PC-9 (cell line): ENCODE measurements around the gene CEACAM21. TPM values are rescaled to one million over a fixed set of nuclear protein-coding genes. Genes with fewer than 3 reads are reported as not detected.

Source experiments
- BruUV-seq: library from RNA; stranded (reverse); fragments of 400-500 nt; replicated peaks from 2 replicates; lab custom pipeline; 2021; lab: Mats Ljungman, UMichigan
- CTCF ChIA-PET: fragments of 300-600 bp; sonication (Branson Sonifier 250); formaldehyde crosslinking; loops from one replicate; lab custom pipeline; 2022; ENCODE audit warnings: antibody characterized with exemption; lab: Charles Lee
- POLR2A ChIA-PET: fragments of 300-600 bp; sonication (Branson Sonifier 250); formaldehyde crosslinking; loops from one replicate; lab custom pipeline; 2022; ENCODE audit warnings: antibody characterized with exemption; ENCODE audit not compliant: unreplicated experiment; lab: Charles Lee
- DNase-seq, 2 experiments: peaks; one replicate each; pipeline versions ENCODE4 v3.0.0 to v3.0.0-alpha.2; 2015 to 2022; ENCODE audit warnings: mixed read lengths in 1 of 2
- H2AFZ ChIP-seq: fragments of 200-600 bp; sonication (generic); 2 replicates; pipeline ENCODE4 v1.8.1; 2017; ENCODE audit warnings: antibody characterized with exemption
- H3F3A ChIP-seq: fragments of 200-600 bp; sonication (generic); 2 replicates; pipeline ENCODE4 v1.8.1; 2017; ENCODE audit warnings: antibody characterized with exemption, mild to moderate bottlenecking, low read depth; ENCODE audit not compliant: insufficient read depth
- H3K27ac ChIP-seq: fragments of 200-600 bp; sonication (generic); 2 replicates; pipeline ENCODE4 v1.6.1; 2016; ENCODE audit warnings: mixed run types
- H3K27me3 ChIP-seq: fragments of 200-600 bp; sonication (generic); 2 replicates; pipeline ENCODE4 v1.6.1; 2016; ENCODE audit warnings: low read depth, mixed run types; ENCODE audit not compliant: insufficient read depth
- H3K36me3 ChIP-seq: fragments of 200-600 bp; sonication (generic); 2 replicates; pipeline ENCODE4 v1.6.1; 2016; ENCODE audit warnings: low read depth, mixed run types
- H3K4me1 ChIP-seq: fragments of 200-600 bp; sonication (generic); replicated peaks from 2 replicates; pipeline ENCODE4 v1.6.1; 2016; ENCODE audit warnings: mixed run types; ENCODE audit not compliant: insufficient read depth
- H3K4me2 ChIP-seq: fragments of 200-600 bp; sonication (generic); 2 replicates; pipeline ENCODE4 v1.6.1; 2017; ENCODE audit warnings: mixed run types
- H3K4me3 ChIP-seq: fragments of 200-600 bp; sonication (generic); 2 replicates; pipeline ENCODE4 v1.6.1; 2016; ENCODE audit warnings: mixed run types
- H3K79me2 ChIP-seq: fragments of 200-600 bp; sonication (generic); 2 replicates; pipeline ENCODE4 v1.6.1; 2017; ENCODE audit warnings: low read depth, mixed run types
- H3K9me2 ChIP-seq: fragments of 200-600 bp; sonication (generic); 2 replicates; pipeline ENCODE4 v1.8.1; 2017; ENCODE audit warnings: mild to moderate bottlenecking; ENCODE audit not compliant: insufficient read depth
- H3K9me3 ChIP-seq: fragments of 200-600 bp; sonication (generic); 2 replicates; pipeline ENCODE4 v1.8.1; 2016; ENCODE audit warnings: low read depth; ENCODE audit not compliant: insufficient read depth
- H4K20me1 ChIP-seq: fragments of 200-600 bp; sonication (generic); 2 replicates; pipeline ENCODE4 v1.8.1; 2017; ENCODE audit not compliant: insufficient read depth
- CTCF ChIP-seq: fragments of 200-600 bp; sonication (generic); conservative IDR thresholded peaks from 2 replicates; pipeline ENCODE4 v1.6.1; 2017; ENCODE audit warnings: mixed run types, antibody characterized with exemption, mild to moderate bottlenecking, moderate library complexity
- EZH2 ChIP-seq: fragments of 200-600 bp; sonication (generic); IDR thresholded peaks from 2 replicates; pipeline ENCODE4 v1.8.0; 2017; ENCODE audit warnings: antibody characterized with exemption, low read depth
- intact Hi-C: fragments of 100-400 bp; cut with micrococcal nuclease; formaldehyde crosslinking; loops from one replicate; pipeline ENCODE4 v1.10.0; 2022; ENCODE audit not compliant: unreplicated experiment
- total RNA-seq: library from RNA; stranded (reverse); gene quantifications from 2 replicates; pipeline ENCODE4 v1.2.3, GENCODE V29; 2021

Gene CEACAM21
- total RNA-seq, 1 experiment from 2014 or later: not detected

DNA sequence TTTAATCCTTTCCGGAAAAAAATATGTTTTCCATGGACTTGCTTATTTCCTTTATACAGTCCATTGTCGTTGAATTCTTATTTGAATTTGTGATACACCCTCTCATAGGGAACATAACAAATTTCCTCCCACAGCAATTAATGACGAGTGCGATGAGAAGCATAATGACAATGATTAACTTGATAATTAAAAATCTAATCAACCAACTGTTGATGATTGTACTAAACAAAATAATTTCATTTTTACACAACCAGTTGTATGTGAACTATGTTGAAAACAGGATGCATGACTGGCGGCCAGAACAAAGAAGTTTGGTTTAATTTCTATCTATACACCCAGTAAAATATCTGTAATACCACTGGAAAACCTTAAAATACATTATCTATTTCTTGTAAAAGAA is 26.1 kb upstream of the CEACAM21 start:
- Histone ChIP-seq H3K27me3 (peaks cover 98% of the 10 kb centered on the region), H3K4me2 (no peak overlapping the region), H3K9me3 (no peaks in the 10 kb centered on the region), H3K27ac (no peak overlapping the region), H3K36me3 (no peaks in the 10 kb centered on the region), H3K9me2 (no peaks in the 10 kb centered on the region), H4K20me1 (no peaks in the 10 kb centered on the region), H3K4me3 (no peak overlapping the region), H2AFZ (no peak overlapping the region), H3K4me1 (no peaks in the 10 kb centered on the region), H3F3A (no peaks in the 10 kb centered on the region), H3K79me2 (no peaks in the 10 kb centered on the region)
- intact Hi-C loops: no loop called here
- ChIA-PET CTCF (no interaction called here), POLR2A (no interaction called here)
- no TSS peak for BruUV-seq
- TF ChIP-seq CTCF (no peak), EZH2 (no peak)
- no peak for DNase-seq

- Histone ChIP-seq H3K4me2 (no peak overlapping the region), H3K9me2 (no peaks in the 10 kb centered on the region), H3K36me3 (no peaks in the 10 kb centered on the region), H3K79me2 (no peaks in the 10 kb centered on the region), H3K4me1 (no peaks in the 10 kb centered on the region), H3K9me3 (no peaks in the 10 kb centered on the region), H2AFZ (no peak overlapping the region), H3K27me3 (peaks cover 96% of the 10 kb centered on the region), H3K4me3 (no peak overlapping the region), H4K20me1 (no peaks in the 10 kb centered on the region), H3F3A (no peaks in the 10 kb centered on the region), H3K27ac (no peak overlapping the region)
- BruUV-seq: no TSS peak
- TF ChIP-seq EZH2 (no peak), CTCF (no peak)
- no peak for DNase-seq
- intact Hi-C loops: no loop called here
- POLR2A ChIA-PET: no interaction called here
- CTCF ChIA-PET: interaction anchor here (0.6 kb wide), 1 partner anchor 109 kb away, joined by 4 read pairs; no protein-coding TSS in a partner anchor
Measured at GRCh38 chr19:41551212-41551610, 24.8 kb upstream of the CEACAM21 start.

DNA sequence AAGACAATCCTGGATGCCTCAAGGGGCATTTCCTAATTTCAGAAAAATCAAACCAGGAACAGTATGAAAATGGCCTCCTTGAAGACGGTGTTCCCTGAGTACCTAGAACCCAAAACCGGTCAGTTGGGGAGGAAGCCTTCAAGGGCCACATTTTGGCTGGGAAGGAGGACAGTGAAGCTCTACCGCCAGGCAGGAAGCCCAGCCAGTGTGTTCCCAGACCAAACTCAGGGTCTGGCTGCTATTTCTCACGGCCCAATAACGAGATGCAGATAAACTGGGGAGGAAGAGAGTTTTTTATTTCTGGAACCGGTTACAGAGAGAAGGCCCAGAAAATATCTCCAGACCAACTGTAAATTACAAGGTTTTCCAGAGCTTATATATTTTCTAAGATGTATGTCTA is 24.3 kb upstream of the CEACAM21 start:
- CTCF ChIA-PET: interaction anchor here (0.6 kb wide), 1 partner anchor 109 kb away, joined by 4 read pairs; no protein-coding TSS in a partner anchor
- Histone ChIP-seq H3K27me3 (peaks cover 96% of the 10 kb centered on the region), H3K9me3 (no peaks in the 10 kb centered on the region), H3K4me1 (no peaks in the 10 kb centered on the region), H3K4me2 (no peak overlapping the region), H2AFZ (no peak overlapping the region), H3F3A (no peaks in the 10 kb centered on the region), H3K36me3 (no peaks in the 10 kb centered on the region), H3K27ac (no peak overlapping the region), H3K79me2 (no peaks in the 10 kb centered on the region), H3K9me2 (no peaks in the 10 kb centered on the region), H4K20me1 (no peaks in the 10 kb centered on the region), H3K4me3 (no peak overlapping the region)
- intact Hi-C loops: no loop called here
- POLR2A ChIA-PET: no interaction called here
- no peak for TF ChIP-seq EZH2
- BruUV-seq: no TSS peak
- DNase-seq: no peak

- H3K9me2 ChIP-seq: no peaks in the 10 kb centered on the region
- H4K20me1 ChIP-seq: no peaks in the 10 kb centered on the region
- no TSS peak for BruUV-seq
- peaks cover 96% of the 10 kb centered on the region for H3K27me3 ChIP-seq
- intact Hi-C loops: no loop called here
- H3K4me2 ChIP-seq: no peak overlapping the region
- H3K36me3 ChIP-seq: no peaks in the 10 kb centered on the region
- ChIA-PET POLR2A (no interaction called here), CTCF (no interaction called here)
- H3K4me1 ChIP-seq: no peaks in the 10 kb centered on the region
- H2AFZ ChIP-seq: no peak overlapping the region
- no peak overlapping the region for H3K27ac ChIP-seq
- no peaks in the 10 kb centered on the region for H3F3A ChIP-seq
- H3K4me3 ChIP-seq: no peak overlapping the region
- TF ChIP-seq CTCF (no peak), EZH2 (no peak)
- H3K9me3 ChIP-seq: no peaks in the 10 kb centered on the region
- DNase-seq: no peak
- H3K79me2 ChIP-seq: no peaks in the 10 kb centered on the region
Measured at GRCh38 chr19:41552558-41552957, 23.4 kb upstream of the CEACAM21 start.
